ENCODE data around the gene SNX14. TPM values are rescaled to one million over a fixed set of nuclear protein-coding genes. Genes with fewer than 3 reads are reported as not detected.

The SNX14 gene
- total and polyA plus RNA-seq, 10 donors = 63.8 to 170 (median 88.9) TPM

- H3K4me1 ChIP-seq = peaks cover 4 to 20% (median 16%) of the 10 kb centered on the region in 6 donors
- intact Hi-C loops (cut with DNase I; ENCODE audit: low total_unique reads) = no loop called here
- DNase-seq = no peak
- no peak overlapping the region for H3K27ac ChIP-seq
- H3K9me3 ChIP-seq = no peaks in the 10 kb centered on the region
- no peaks in the 10 kb centered on the region for H3K27me3 ChIP-seq (replicated peaks in 1 of 7)
- WGBS, 5 donors = 60 to 68% (median 63%) methylated on average over 2 of the region's 2 CpGs
- no peak for TF ChIP-seq POLR2AphosphoS5 (IDR thresholded peaks at IDR 0.05)
- no peak for TF ChIP-seq CTCF (IDR thresholded peaks at IDR 0.05 in 8 of 11, conservative IDR thresholded peaks at IDR 0.05 in 3 of 11)
- TF ChIP-seq POLR2A (IDR thresholded peaks at IDR 0.05) = no peak
- H3K4me3 ChIP-seq = no peak overlapping the region
- peaks cover 0 to 5% (median 0%) of the 10 kb centered on the region in 6 donors for H3K36me3 ChIP-seq
Measured at GRCh38 chr6:85469276-85470022, 124.2 kb downstream of the SNX14 start.

- H3K27me3 ChIP-seq (replicated peaks in 1 of 7) = no peaks in the 10 kb centered on the region
- no peaks in the 10 kb centered on the region for H3K9me3 ChIP-seq
- no peak overlapping the region for H3K27ac ChIP-seq
- peaks cover 4 to 31% (median 25%) of the 10 kb centered on the region in 6 donors for H3K4me1 ChIP-seq
- intact Hi-C loops (cut with DNase I; ENCODE audit: low total_unique reads) = no loop called here
- H3K4me3 ChIP-seq = no peak overlapping the region
- no peak for DNase-seq
- H3K36me3 ChIP-seq = peaks cover 0 to 5% (median 0%) of the 10 kb centered on the region in 6 donors
- TF ChIP-seq POLR2AphosphoS5 (IDR thresholded peaks at IDR 0.05) = no peak
- no peak for TF ChIP-seq CTCF (IDR thresholded peaks at IDR 0.05 in 8 of 11, conservative IDR thresholded peaks at IDR 0.05 in 3 of 11)
- TF ChIP-seq POLR2A (IDR thresholded peaks at IDR 0.05) = no peak
Measured at GRCh38 chr6:85468326-85468725, 125.3 kb downstream of the SNX14 start.

- H3K27ac ChIP-seq = peak overlapping the region in 4 of 8 donors; percentile 0 to 34 (median 16)
- peaks cover 0 to 5% (median 0%) of the 10 kb centered on the region in 6 donors for H3K36me3 ChIP-seq
- DNase-seq = no peak
- TF ChIP-seq POLR2A (IDR thresholded peaks at IDR 0.05) = no peak
- no peak for TF ChIP-seq POLR2AphosphoS5 (IDR thresholded peaks at IDR 0.05)
- TF ChIP-seq CTCF (IDR thresholded peaks at IDR 0.05 in 8 of 11, conservative IDR thresholded peaks at IDR 0.05 in 3 of 11) = no peak
- no peaks in the 10 kb centered on the region for H3K27me3 ChIP-seq (replicated peaks in 1 of 7)
- H3K4me1 ChIP-seq = peaks cover 19 to 56% (median 43%) of the 10 kb centered on the region in 6 donors
- intact Hi-C loops (cut with DNase I; ENCODE audit: low total_unique reads) = no loop called here
- 43 to 57% (median 53%) methylated on average over 2 of the region's 2 CpGs for WGBS, 5 donors
- no peaks in the 10 kb centered on the region for H3K9me3 ChIP-seq
- H3K4me3 ChIP-seq = no peak overlapping the region
Measured at GRCh38 chr6:85465762-85466161, 127.9 kb downstream of the SNX14 start.

- peak overlapping the region in 4 of 8 donors; percentile 32 to 53 (median 40) for H3K27ac ChIP-seq
- TF ChIP-seq CTCF (IDR thresholded peaks at IDR 0.05 in 8 of 11, conservative IDR thresholded peaks at IDR 0.05 in 3 of 11) = no peak
- no peak for TF ChIP-seq POLR2AphosphoS5 (IDR thresholded peaks at IDR 0.05)
- TF ChIP-seq POLR2A (IDR thresholded peaks at IDR 0.05) = no peak
- no peaks in the 10 kb centered on the region for H3K9me3 ChIP-seq
- peaks cover 20 to 67% (median 53%) of the 10 kb centered on the region in 6 donors for H3K4me1 ChIP-seq
- intact Hi-C loops (cut with DNase I; ENCODE audit: low total_unique reads) = no loop called here
- peaks cover 0 to 5% (median 0%) of the 10 kb centered on the region in 6 donors for H3K36me3 ChIP-seq
- H3K4me3 ChIP-seq = no peak overlapping the region
- no peaks in the 10 kb centered on the region for H3K27me3 ChIP-seq (replicated peaks in 1 of 7)
- WGBS, 5 donors = 48 to 66% (median 55%) methylated on average over 4 of the region's 4 CpGs
- DNase-seq = no peak
Measured at GRCh38 chr6:85464722-85465150, 128.9 kb downstream of the SNX14 start.
